ENCODE data around the gene CHRM5.
A peak's percentile ranks its signal among the peaks of the same experiment; 100 is the strongest.

Gene CHRM5

DNA sequence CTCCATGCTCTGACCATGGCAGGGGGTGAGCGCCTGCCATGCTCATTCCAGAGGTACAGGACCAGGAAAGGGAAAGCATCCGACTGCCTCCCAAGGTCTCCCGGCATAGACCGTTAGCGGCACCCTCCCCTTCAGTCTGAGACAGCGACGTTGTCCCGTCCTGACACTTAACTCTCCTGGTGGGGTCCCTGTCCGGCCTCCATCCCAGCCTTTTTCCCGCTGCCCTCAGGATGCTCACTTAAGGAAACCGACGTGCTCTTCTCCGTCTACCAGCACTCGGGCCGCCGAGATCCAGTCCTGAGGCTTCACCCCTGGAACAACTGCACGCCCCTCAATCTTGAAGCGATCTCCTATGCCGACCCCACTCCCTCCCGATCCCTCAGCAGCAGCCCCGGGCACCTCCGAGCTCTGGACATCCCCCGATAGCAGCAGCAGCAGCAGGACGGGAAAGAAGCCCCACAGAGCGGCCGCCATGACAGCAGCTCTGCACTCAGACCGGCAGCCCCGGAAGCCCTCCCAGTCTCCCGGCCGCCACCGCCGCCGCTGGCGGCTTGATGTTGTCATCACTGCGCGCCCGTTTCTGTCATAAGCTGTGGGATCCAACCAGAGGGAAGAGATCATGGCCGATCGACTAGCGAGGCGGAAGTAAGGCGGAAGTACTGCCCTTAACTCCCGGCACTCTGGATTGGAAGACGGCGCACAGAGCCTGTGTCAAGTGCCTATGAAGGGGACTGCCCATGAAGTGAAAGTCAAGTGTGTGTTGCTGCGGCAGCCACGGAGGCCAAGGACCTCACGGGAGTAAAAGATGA lies 133.3 kb downstream of the CHRM5 start, which contains the start of the genes EMC7 and PGBD4:
EMC7 (minus strand) TSS at position 497 of the 809 bp plus-strand sequence; CDS start at position 474, 23 bp downstream.
PGBD4 (plus strand) TSS at position 718 of the 809 bp plus-strand sequence. CDS start 449 bp downstream, outside the sequence.
- peak; percentile 98 for DNase-seq (ENCODE audit: low read depth)

- no peak for DNase-seq (ENCODE audit: low read depth)
These were observed 134.1 kb downstream of the CHRM5 start for GRCh38 chr15:34102175-34102925.

DNA sequence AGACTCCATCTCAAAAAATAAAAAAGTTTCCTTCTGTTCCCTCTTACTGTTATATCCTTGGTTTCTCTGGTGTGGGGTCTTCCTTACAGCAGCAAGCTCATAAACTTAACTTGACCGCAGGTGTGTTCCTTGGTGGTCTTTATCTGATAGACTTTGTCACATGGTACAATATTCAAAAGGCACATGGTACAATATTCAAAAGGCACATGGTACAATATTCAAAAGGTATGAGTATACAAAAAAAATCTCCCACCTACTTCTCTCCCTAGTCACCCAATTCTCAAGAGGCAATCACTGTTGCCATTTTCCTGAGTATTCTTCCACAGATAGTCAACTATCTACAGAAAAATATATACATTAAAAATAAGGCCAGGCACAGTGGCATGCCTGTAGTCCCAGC lies 138.1 kb downstream of the CHRM5 start:
- no peak for DNase-seq (ENCODE audit: low read depth)

- DNase-seq (ENCODE audit: low read depth): no peak
These were observed 139.0 kb downstream of the CHRM5 start for GRCh38 chr15:34107315-34107714.

DNA sequence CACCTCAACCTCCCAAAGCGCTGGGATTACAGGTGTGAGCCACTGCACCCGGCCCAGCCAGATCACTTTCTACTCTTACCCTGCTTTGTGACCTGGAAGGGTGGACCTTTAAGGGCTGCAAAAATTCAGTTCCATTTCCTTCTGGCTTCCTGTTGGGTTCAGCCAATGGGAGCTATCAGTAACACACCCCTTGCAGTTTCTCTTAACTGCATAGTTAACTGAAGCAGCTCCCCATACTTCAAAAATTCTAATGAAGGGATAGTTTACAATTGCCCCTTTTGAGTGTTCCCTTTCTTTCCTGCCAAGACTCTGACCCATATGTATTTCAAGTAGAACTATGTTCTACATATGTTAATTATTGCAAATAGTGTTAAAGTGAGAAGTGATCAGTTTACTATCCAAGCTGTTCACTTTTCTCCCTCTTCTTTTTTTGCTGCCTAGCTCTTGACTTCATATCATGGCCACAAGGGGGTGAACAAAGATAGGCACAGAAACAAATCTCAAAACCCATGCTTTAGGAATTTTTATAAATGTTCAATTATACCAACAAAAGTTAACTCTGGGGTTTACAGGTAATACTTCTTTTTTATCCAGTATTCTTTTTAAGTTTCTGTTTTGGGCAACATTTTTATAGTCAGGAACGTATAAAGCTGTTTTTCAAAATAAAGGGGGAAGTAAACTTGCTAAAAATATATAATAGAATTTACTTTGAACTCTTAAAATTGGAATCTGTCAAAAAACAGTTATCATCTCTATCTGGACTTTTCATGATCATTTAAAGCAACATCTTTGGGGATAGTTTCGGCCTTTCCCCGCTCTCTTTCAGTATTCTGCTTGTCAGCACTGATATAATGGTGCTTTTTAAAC lies 141.7 kb downstream of the CHRM5 start:
- no peak for DNase-seq (ENCODE audit: low read depth)

GRCh38 chr15:34111488-34111887 lies 143.2 kb downstream of the CHRM5 start:
- no peak for DNase-seq (ENCODE audit: low read depth)

- DNase-seq (ENCODE audit: low read depth): no peak
These were observed 145.9 kb downstream of the CHRM5 start for GRCh38 chr15:34114215-34114614.

DNA sequence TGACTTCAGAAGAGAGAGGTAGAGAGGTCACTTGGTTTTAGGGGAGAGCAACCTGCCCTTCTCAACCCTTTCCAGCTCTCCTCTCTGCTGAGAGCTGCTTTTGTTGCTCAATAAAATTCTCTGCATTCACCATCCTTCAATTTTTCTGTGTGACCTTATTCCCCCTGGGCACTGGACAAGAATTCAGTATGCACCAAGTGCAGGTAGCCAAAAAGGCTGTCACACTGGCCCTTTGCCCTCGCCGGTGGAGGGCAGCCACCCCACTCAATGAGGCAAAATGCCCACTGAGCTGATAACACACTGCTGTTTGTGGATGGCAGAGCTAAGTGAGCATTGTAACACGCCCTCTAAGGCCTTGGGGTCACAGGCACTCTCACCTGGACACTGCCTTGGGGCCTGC lies 146.4 kb downstream of the CHRM5 start:
- no peak for DNase-seq (ENCODE audit: low read depth)

- DNase-seq (ENCODE audit: low read depth): no peak
These were observed 148.3 kb downstream of the CHRM5 start for GRCh38 chr15:34116620-34117019.

Data from T-helper 22 cell (primary cell).